H1 (cell line): ENCODE results near the gene YAP1. TPM values are rescaled to one million over a fixed set of nuclear protein-coding genes. Genes with fewer than 3 reads are reported as not detected.

Experiments used
- ASH2L ChIP-seq: fragments of 200-600, 300-600 bp; sonication (generic); IDR thresholded peaks from one replicate; pipeline ENCODE4 v1.7.1; 2017; ENCODE audit warnings: low read length
- BCL11A ChIP-seq, 2 experiments: IDR thresholded peaks; one replicate each; pipeline ENCODE4 v1.6.1; 2011; ENCODE audit warnings: low read depth in 2 of 2, low read length in 2 of 2, mild to moderate bottlenecking in 2 of 2
- CBX8 ChIP-seq: fragments of 300-800, 300-1000 bp; sonication (generic); IDR thresholded peaks from 2 replicates; pipeline ENCODE4 v1.7.1; 2016; ENCODE audit warnings: low read depth, low read length, borderline replicate concordance
- NANOG ChIP-seq: IDR thresholded peaks from 2 replicates; pipeline ENCODE4 v1.6.1; 2011; ENCODE audit warnings: low read length, low read depth, mild to moderate bottlenecking, inconsistent platforms; ENCODE audit not compliant: insufficient read depth, poor library complexity, severe bottlenecking
- polyA plus RNA-seq, 7 experiments: library from polyadenylated mRNA; depleted of rRNA in 3 of 7; stranded (reverse) in 5 of 7; unstranded in 2 of 7; fragments of >200 nt in 5 of 7; fragments of 200-250 nt in 2 of 7; gene quantifications; 1 replicate in 5 of 7; 2 replicates in 1 of 7; 4 replicates in 1 of 7; pipeline versions ENCODE4 v1.2.1 to v1.2.3, GENCODE V29; 2011 to 2013; ENCODE audit warnings: missing spikeins in 2 of 7, mixed read lengths in 2 of 7
- total RNA-seq: library from RNA; stranded (reverse); fragmentation: NEBNext Ultra II Directional; extraction: Animal tissue kit (Norgen Biotek cat#: 25700); gene quantifications from 2 replicates; pipeline ENCODE4 v1.2.1, GENCODE V29; 2021
- TF ChIP-seq, protein P1 (sequence below): fragments of 300-600 bp; sonication (generic); IDR thresholded peaks from 2 replicates; pipeline ENCODE4 v1.7.1; 2012; ENCODE audit warnings: low read length, moderate library complexity, mild to moderate bottlenecking, inconsistent platforms; ENCODE audit not compliant: insufficient replicate concordance

YAP1 gene
- total and polyA plus RNA-seq, 2 of the 8 experiments (the other 6 are each of a cell fraction or from before 2014, with no cell fraction given): 62.0 to 108 TPM

DNA sequence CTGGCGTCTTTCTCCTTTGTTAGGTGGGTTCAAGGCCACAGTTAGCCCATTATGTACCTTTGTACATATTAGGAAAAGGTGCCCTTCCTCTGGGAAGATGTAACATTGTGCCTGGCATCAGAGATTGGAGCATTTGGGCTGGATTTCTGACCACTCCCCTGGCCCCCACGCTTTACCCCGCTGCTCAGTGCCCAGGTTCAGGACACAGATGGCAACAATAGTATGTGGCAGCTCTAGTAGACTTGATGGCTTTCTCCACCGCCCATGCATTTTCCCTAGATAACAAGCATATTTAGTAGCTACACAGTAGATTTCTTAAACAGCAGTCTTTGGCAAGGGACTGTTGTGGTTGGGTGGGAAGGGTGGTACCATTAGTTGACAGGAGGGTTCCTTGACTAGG is 53.1 kb downstream of the YAP1 start (continued):
- TF ChIP-seq, protein P1, sequence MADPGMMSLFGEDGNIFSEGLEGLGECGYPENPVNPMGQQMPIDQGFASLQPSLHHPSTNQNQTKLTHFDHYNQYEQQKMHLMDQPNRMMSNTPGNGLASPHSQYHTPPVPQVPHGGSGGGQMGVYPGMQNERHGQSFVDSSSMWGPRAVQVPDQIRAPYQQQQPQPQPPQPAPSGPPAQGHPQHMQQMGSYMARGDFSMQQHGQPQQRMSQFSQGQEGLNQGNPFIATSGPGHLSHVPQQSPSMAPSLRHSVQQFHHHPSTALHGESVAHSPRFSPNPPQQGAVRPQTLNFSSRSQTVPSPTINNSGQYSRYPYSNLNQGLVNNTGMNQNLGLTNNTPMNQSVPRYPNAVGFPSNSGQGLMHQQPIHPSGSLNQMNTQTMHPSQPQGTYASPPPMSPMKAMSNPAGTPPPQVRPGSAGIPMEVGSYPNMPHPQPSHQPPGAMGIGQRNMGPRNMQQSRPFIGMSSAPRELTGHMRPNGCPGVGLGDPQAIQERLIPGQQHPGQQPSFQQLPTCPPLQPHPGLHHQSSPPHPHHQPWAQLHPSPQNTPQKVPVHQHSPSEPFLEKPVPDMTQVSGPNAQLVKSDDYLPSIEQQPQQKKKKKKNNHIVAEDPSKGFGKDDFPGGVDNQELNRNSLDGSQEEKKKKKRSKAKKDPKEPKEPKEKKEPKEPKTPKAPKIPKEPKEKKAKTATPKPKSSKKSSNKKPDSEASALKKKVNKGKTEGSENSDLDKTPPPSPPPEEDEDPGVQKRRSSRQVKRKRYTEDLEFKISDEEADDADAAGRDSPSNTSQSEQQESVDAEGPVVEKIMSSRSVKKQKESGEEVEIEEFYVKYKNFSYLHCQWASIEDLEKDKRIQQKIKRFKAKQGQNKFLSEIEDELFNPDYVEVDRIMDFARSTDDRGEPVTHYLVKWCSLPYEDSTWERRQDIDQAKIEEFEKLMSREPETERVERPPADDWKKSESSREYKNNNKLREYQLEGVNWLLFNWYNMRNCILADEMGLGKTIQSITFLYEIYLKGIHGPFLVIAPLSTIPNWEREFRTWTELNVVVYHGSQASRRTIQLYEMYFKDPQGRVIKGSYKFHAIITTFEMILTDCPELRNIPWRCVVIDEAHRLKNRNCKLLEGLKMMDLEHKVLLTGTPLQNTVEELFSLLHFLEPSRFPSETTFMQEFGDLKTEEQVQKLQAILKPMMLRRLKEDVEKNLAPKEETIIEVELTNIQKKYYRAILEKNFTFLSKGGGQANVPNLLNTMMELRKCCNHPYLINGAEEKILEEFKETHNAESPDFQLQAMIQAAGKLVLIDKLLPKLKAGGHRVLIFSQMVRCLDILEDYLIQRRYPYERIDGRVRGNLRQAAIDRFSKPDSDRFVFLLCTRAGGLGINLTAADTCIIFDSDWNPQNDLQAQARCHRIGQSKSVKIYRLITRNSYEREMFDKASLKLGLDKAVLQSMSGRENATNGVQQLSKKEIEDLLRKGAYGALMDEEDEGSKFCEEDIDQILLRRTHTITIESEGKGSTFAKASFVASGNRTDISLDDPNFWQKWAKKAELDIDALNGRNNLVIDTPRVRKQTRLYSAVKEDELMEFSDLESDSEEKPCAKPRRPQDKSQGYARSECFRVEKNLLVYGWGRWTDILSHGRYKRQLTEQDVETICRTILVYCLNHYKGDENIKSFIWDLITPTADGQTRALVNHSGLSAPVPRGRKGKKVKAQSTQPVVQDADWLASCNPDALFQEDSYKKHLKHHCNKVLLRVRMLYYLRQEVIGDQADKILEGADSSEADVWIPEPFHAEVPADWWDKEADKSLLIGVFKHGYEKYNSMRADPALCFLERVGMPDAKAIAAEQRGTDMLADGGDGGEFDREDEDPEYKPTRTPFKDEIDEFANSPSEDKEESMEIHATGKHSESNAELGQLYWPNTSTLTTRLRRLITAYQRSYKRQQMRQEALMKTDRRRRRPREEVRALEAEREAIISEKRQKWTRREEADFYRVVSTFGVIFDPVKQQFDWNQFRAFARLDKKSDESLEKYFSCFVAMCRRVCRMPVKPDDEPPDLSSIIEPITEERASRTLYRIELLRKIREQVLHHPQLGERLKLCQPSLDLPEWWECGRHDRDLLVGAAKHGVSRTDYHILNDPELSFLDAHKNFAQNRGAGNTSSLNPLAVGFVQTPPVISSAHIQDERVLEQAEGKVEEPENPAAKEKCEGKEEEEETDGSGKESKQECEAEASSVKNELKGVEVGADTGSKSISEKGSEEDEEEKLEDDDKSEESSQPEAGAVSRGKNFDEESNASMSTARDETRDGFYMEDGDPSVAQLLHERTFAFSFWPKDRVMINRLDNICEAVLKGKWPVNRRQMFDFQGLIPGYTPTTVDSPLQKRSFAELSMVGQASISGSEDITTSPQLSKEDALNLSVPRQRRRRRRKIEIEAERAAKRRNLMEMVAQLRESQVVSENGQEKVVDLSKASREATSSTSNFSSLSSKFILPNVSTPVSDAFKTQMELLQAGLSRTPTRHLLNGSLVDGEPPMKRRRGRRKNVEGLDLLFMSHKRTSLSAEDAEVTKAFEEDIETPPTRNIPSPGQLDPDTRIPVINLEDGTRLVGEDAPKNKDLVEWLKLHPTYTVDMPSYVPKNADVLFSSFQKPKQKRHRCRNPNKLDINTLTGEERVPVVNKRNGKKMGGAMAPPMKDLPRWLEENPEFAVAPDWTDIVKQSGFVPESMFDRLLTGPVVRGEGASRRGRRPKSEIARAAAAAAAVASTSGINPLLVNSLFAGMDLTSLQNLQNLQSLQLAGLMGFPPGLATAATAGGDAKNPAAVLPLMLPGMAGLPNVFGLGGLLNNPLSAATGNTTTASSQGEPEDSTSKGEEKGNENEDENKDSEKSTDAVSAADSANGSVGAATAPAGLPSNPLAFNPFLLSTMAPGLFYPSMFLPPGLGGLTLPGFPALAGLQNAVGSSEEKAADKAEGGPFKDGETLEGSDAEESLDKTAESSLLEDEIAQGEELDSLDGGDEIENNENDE: no peak
- TF ChIP-seq ASH2L (no peak), CBX8 (no peak), NANOG (no peak), BCL11A (IDR thresholded peaks at IDR 0.05; ENCODE audit: low read depth in 2 of 2, low read length in 2 of 2) (no peak)
